HG02798 (cell line): Measurements from ENCODE around the gene THSD7B.
"Not testable (repeated sequence)": the region's sequence is repeated elsewhere in the genome, so short reads cannot be mapped to it uniquely, and the experiment has no call there.

Experiments
- ATAC-seq: cut with Tn5 transposase; IDR thresholded peaks from one replicate; pipeline ENCODE4 v1.9.1; 2021; ENCODE audit warnings: mild to moderate bottlenecking; ENCODE audit not compliant: unreplicated experiment, poor library complexity

THSD7B gene

GRCh38 chr2:136765256-136766072, at the start of gene THSD7B:
Gene THSD7B (plus strand): TSS chr2:136765545. CDS start chr2:136882179, 116,634 bp downstream.
- no peak for ATAC-seq

- ATAC-seq = no peak
These were observed 47.1 kb upstream of the THSD7B start for GRCh38 chr2:136718273-136718672.

- ATAC-seq = no peak
These were observed 37.2 kb upstream of the THSD7B start for GRCh38 chr2:136727973-136728699.

- ATAC-seq = no peak
These were observed 29.1 kb upstream of the THSD7B start for GRCh38 chr2:136736236-136736635.

- no peak for ATAC-seq
These were observed 27.3 kb upstream of the THSD7B start for GRCh38 chr2:136738044-136738443.

GRCh38 chr2:136741471-136741870, 23.9 kb upstream of the THSD7B start:
- ATAC-seq = no peak

- no peak for ATAC-seq
These were observed 15.3 kb upstream of the THSD7B start for GRCh38 chr2:136750065-136750464.

GRCh38 chr2:136751406-136751805, 13.9 kb upstream of the THSD7B start:
- ATAC-seq = no peak

- not testable (repeated sequence) for ATAC-seq
These were observed 6.8 kb upstream of the THSD7B start for GRCh38 chr2:136758504-136758903.

GRCh38 chr2:136764452-136765255, 691 bp upstream of the THSD7B start:
- ATAC-seq = no peak

- no peak for ATAC-seq
These were observed 694 bp downstream of the THSD7B start for GRCh38 chr2:136766073-136766404.

GRCh38 chr2:136767030-136767429, 1.7 kb downstream of the THSD7B start:
- ATAC-seq = no peak

- ATAC-seq = no peak
These were observed 4.5 kb downstream of the THSD7B start for GRCh38 chr2:136769871-136770270.

- no peak for ATAC-seq
These were observed 5.0 kb downstream of the THSD7B start for GRCh38 chr2:136770384-136770783.

GRCh38 chr2:136777391-136777790, 12.0 kb downstream of the THSD7B start:
- ATAC-seq = no peak

GRCh38 chr2:136783856-136784255, 18.5 kb downstream of the THSD7B start:
- ATAC-seq = no peak

GRCh38 chr2:136785215-136785614, 19.9 kb downstream of the THSD7B start:
- ATAC-seq = no peak

- ATAC-seq = no peak
These were observed 22.6 kb downstream of the THSD7B start for GRCh38 chr2:136787970-136788369.

- no peak for ATAC-seq
These were observed 31.0 kb downstream of the THSD7B start for GRCh38 chr2:136796339-136796738.

GRCh38 chr2:136798766-136799165, 33.4 kb downstream of the THSD7B start:
- no peak for ATAC-seq

GRCh38 chr2:136801661-136802060, 36.3 kb downstream of the THSD7B start:
- no peak for ATAC-seq
